HepG2 (cell line): Measurements from ENCODE around the gene SREBF1. TPM values are rescaled to one million over a fixed set of nuclear protein-coding genes. Genes with fewer than 3 reads are reported as not detected.

Experiments used
- CBX5 ChIP-seq: sonication (generic); formaldehyde crosslinking; IDR thresholded peaks from 2 replicates; pipeline ENCODE4 v1.4.0; 2020; ENCODE audit warnings: missing genetic modification reagents, borderline replicate concordance
- CCDC6 ChIP-seq: sonication (generic); formaldehyde crosslinking; IDR thresholded peaks from 2 replicates; pipeline ENCODE4 v1.8.1; 2022; ENCODE audit warnings: mild to moderate bottlenecking, missing genetic modification reagents, moderate library complexity
- CHD2 ChIP-seq: IDR thresholded peaks from 2 replicates; pipeline ENCODE4 v1.6.1; 2011; ENCODE audit warnings: low read depth, low read length, improper control_type of control experiment
- DNMT1 ChIP-seq: sonication (generic); formaldehyde crosslinking; IDR thresholded peaks from 2 replicates; pipeline ENCODE4 v1.5.1; 2020; ENCODE audit warnings: mild to moderate bottlenecking, missing genetic modification reagents
- FOXC1 ChIP-seq: sonication (generic); formaldehyde crosslinking; IDR thresholded peaks from 2 replicates; pipeline ENCODE4 v1.8.0; 2022; ENCODE audit warnings: mild to moderate bottlenecking, missing genetic modification reagents, borderline replicate concordance
- GABPB1 ChIP-seq: IDR thresholded peaks from 2 replicates; pipeline ENCODE4 v1.6.1; 2016; ENCODE audit warnings: mild to moderate bottlenecking, missing genetic modification reagents, moderate library complexity, missing compliant biosample characterization
- HOXA5 ChIP-seq: sonication (generic); formaldehyde crosslinking; IDR thresholded peaks from 2 replicates; pipeline ENCODE4 v1.4.0; 2020; ENCODE audit warnings: missing genetic modification reagents
- NFKB2 ChIP-seq: sonication (generic); formaldehyde crosslinking; IDR thresholded peaks from 2 replicates; pipeline ENCODE4 v1.4.0; 2020; ENCODE audit warnings: missing genetic modification reagents, borderline replicate concordance
- NFKBIZ ChIP-seq: IDR thresholded peaks from 2 replicates; pipeline ENCODE4 v1.6.1; 2018; ENCODE audit warnings: missing genetic modification reagents, missing compliant biosample characterization
- NRL ChIP-seq: sonication (generic); formaldehyde crosslinking; IDR thresholded peaks from 2 replicates; pipeline ENCODE4 v1.5.0; 2020; ENCODE audit warnings: missing genetic modification reagents, mild to moderate bottlenecking, moderate library complexity, borderline replicate concordance
- RARG ChIP-seq: sonication (generic); formaldehyde crosslinking; IDR thresholded peaks from 2 replicates; pipeline ENCODE4 v1.4.0; 2020; ENCODE audit warnings: low read depth, mild to moderate bottlenecking, missing genetic modification reagents
- SP1 ChIP-seq, 2 experiments: fragments of 450-650 bp in 1 of 2; sonication (generic) in 1 of 2; formaldehyde crosslinking in 1 of 2; IDR thresholded peaks; 2 replicates each; pipeline versions ENCODE4 v1.4.0 to v1.6.1; 2016 to 2020; ENCODE audit warnings: missing genetic modification reagents in 1 of 2
- SP2 ChIP-seq: sonication (generic); formaldehyde crosslinking; IDR thresholded peaks from 2 replicates; pipeline ENCODE4 v1.5.1; 2020; ENCODE audit warnings: mild to moderate bottlenecking, missing genetic modification reagents
- TOPORS ChIP-seq: sonication (generic); formaldehyde crosslinking; IDR thresholded peaks from 2 replicates; pipeline ENCODE4 v1.8.0; 2023; ENCODE audit warnings: mild to moderate bottlenecking, missing genetic modification reagents
- ZNF12 ChIP-seq: sonication (generic); formaldehyde crosslinking; IDR thresholded peaks from 2 replicates; pipeline ENCODE4 v1.5.0; 2020; ENCODE audit warnings: missing genetic modification reagents
- ZNF180 ChIP-seq: sonication (generic); formaldehyde crosslinking; IDR thresholded peaks from 2 replicates; pipeline ENCODE4 v1.4.0; 2020; ENCODE audit warnings: low read depth, missing genetic modification reagents, borderline replicate concordance
- ZNF546 ChIP-seq: sonication (generic); formaldehyde crosslinking; conservative IDR thresholded peaks from 2 replicates; pipeline ENCODE4 v1.8.1; 2023; ENCODE audit warnings: mild to moderate bottlenecking, missing genetic modification reagents
- ZNF549 ChIP-seq: sonication (generic); formaldehyde crosslinking; IDR thresholded peaks from 2 replicates; pipeline ENCODE4 v1.5.0; 2020; ENCODE audit warnings: missing genetic modification reagents
- ZNF572 ChIP-seq: sonication (generic); formaldehyde crosslinking; IDR thresholded peaks from 2 replicates; pipeline ENCODE4 v1.5.1; 2020; ENCODE audit warnings: mild to moderate bottlenecking, missing genetic modification reagents
- polyA plus RNA-seq, 8 experiments: library from polyadenylated mRNA; depleted of rRNA in 3 of 8; stranded (reverse) in 7 of 8; unstranded in 1 of 8; fragments of >200 nt; fragmentation: Illumina TruSeq in 4 of 8; extraction: Trizol in 4 of 8; gene quantifications; 2 replicates each; pipeline versions ENCODE4 v1.2.1 to v1.2.3, GENCODE V29; 2011 to 2016; ENCODE audit warnings: low read depth in 4 of 8, missing spikeins in 1 of 8, mixed read lengths in 1 of 8; ENCODE audit not compliant: insufficient read depth in 1 of 8
- total RNA-seq, 5 experiments: library from RNA; depleted of rRNA; stranded (reverse); fragments of >200 nt; fragmentation: Illumina TruSeq; extraction: Trizol; gene quantifications; 2 replicates each; pipeline ENCODE4 v1.2.3, GENCODE V29; 2016; ENCODE audit warnings: low read depth in 1 of 5
- TF ChIP-seq, protein P1 (sequence below): sonication (generic); formaldehyde crosslinking; IDR thresholded peaks from 2 replicates; pipeline ENCODE4 v1.4.0; 2020; ENCODE audit warnings: missing genetic modification reagents, borderline replicate concordance
- TF ChIP-seq, protein P2 (sequence below): sonication (generic); formaldehyde crosslinking; conservative IDR thresholded peaks from 2 replicates; pipeline ENCODE4 v1.8.0; 2022; ENCODE audit warnings: mild to moderate bottlenecking, moderate library complexity, missing genetic modification reagents
- TF ChIP-seq, protein P3 (sequence below): sonication (generic); formaldehyde crosslinking; IDR thresholded peaks from 2 replicates; pipeline ENCODE4 v1.8.1; 2023; ENCODE audit warnings: missing genetic modification reagents, mild to moderate bottlenecking, borderline replicate concordance
- TF ChIP-seq, protein P4 (sequence below): IDR thresholded peaks from 2 replicates; pipeline ENCODE4 v1.6.1; 2016; ENCODE audit warnings: low read depth, control low read depth

The SREBF1 gene
- total and polyA plus RNA-seq, 2 of the 13 experiments (the other 11 are each of a cell fraction or from before 2014, with no cell fraction given): 34.3 to 38.0 TPM

DNA sequence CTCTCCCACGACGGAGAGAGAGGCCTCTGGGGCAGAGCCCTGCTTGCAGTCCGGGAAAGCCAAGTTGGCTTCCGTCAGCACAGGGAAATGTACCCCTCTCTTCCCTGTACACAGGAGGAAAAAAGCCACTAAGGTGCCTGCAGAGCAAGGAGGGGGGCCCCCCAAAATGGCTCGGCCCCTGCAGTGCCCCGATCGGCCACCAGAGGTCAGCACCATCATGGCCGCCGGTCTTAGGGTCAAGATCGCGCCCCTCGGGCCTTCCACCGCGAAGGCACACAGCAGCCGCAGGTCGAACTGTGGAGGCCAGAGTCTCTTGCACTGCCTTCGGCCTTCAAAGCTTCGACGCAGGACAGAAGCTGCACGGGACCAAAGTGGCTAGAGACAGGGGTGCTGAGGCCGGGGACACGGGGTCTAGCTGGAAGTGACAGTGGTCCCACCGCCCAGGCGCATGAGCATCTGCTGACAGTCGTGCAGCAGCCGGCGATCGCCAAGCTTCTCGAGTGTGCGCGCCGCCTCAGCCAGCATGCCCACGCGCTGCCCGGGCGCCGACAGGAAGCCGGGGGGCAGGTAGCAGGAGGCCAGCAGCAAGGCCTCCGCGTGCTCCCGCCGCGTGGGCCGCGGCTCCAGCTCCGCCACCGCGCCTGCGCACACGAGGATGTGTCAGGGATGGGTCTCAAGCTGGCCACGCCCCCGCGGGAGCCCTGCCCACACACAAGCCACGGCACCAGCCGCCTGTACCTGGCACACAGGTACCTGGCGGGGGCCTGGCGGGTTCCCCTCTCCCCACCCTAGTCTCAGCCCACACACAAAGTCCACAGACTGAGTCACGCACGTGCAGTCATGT is 24.4 kb downstream of the SREBF1 start (continued):
- TF ChIP-seq, protein P1, sequence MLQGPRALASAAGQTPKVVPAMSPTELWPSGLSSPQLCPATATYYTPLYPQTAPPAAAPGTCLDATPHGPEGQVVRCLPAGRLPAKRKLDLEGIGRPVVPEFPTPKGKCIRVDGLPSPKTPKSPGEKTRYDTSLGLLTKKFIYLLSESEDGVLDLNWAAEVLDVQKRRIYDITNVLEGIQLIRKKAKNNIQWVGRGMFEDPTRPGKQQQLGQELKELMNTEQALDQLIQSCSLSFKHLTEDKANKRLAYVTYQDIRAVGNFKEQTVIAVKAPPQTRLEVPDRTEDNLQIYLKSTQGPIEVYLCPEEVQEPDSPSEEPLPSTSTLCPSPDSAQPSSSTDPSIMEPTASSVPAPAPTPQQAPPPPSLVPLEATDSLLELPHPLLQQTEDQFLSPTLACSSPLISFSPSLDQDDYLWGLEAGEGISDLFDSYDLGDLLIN: no peak
- TF ChIP-seq, protein P2, sequence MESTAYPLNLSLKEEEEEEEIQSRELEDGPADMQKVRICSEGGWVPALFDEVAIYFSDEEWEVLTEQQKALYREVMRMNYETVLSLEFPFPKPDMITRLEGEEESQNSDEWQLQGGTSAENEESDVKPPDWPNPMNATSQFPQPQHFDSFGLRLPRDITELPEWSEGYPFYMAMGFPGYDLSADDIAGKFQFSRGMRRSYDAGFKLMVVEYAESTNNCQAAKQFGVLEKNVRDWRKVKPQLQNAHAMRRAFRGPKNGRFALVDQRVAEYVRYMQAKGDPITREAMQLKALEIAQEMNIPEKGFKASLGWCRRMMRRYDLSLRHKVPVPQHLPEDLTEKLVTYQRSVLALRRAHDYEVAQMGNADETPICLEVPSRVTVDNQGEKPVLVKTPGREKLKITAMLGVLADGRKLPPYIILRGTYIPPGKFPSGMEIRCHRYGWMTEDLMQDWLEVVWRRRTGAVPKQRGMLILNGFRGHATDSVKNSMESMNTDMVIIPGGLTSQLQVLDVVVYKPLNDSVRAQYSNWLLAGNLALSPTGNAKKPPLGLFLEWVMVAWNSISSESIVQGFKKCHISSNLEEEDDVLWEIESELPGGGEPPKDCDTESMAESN (CRISPR knock-in tag): 0 out of 2 replicates have a peak, but pooled peaks have one; percentile 27
- TF ChIP-seq FOXC1 (CRISPR knock-in tag) (no peak), NFKBIZ (CRISPR knock-in tag) (no peak), DNMT1 (CRISPR knock-in tag) (peak; percentile 82), SP2 (CRISPR knock-in tag) (0 out of 2 replicates have a peak, but pooled peaks have one; percentile 26), ZNF546 (CRISPR knock-in tag) (no peak), RARG (CRISPR knock-in tag) (no peak), NFKB2 (CRISPR knock-in tag) (peak; percentile 78; the same call in 1 of the 2 replicates), SP1 (IDR thresholded peaks at IDR 0.05) (no peak), SP1 (CRISPR knock-in tag; IDR thresholded peaks at IDR 0.05) (0 out of 2 replicates have a peak, but pooled peaks have one; percentile 40), ZNF549 (CRISPR knock-in tag) (no peak), CCDC6 (CRISPR knock-in tag) (peak; percentile 24; the same call in 1 of the 2 replicates), CBX5 (CRISPR knock-in tag) (0 out of 2 replicates have a peak, but pooled peaks have one; percentile 52), CHD2 (no peak), TOPORS (CRISPR knock-in tag) (no peak), ZNF572 (CRISPR knock-in tag) (peak; percentile 76; the same call in 1 of the 2 replicates), ZNF180 (no peak), HOXA5 (peak; percentile 85), NRL (CRISPR knock-in tag) (peak; percentile 55; the same call in 1 of the 2 replicates), ZNF12 (CRISPR knock-in tag) (no peak), GABPB1 (CRISPR knock-in tag) (peak; percentile 48; the same call in 1 of the 2 replicates)
- TF ChIP-seq, protein P3, sequence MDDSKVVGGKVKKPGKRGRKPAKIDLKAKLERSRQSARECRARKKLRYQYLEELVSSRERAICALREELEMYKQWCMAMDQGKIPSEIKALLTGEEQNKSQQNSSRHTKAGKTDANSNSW: no peak
- TF ChIP-seq, protein P4, sequence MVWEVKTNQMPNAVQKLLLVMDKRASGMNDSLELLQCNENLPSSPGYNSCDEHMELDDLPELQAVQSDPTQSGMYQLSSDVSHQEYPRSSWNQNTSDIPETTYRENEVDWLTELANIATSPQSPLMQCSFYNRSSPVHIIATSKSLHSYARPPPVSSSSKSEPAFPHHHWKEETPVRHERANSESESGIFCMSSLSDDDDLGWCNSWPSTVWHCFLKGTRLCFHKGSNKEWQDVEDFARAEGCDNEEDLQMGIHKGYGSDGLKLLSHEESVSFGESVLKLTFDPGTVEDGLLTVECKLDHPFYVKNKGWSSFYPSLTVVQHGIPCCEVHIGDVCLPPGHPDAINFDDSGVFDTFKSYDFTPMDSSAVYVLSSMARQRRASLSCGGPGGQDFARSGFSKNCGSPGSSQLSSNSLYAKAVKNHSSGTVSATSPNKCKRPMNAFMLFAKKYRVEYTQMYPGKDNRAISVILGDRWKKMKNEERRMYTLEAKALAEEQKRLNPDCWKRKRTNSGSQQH (CRISPR knock-in tag): no peak
